ENCODE results near the gene PRR7. TPM values are rescaled to one million over a fixed set of nuclear protein-coding genes. Genes with fewer than 3 reads are reported as not detected.
"Not testable (repeated sequence)": the region's sequence is repeated elsewhere in the genome, so short reads cannot be mapped to it uniquely, and the experiment has no call there.

PRR7 gene
- total RNA-seq, 2 donors from 2014 or later, result 3.9 to 5.0 TPM

DNA sequence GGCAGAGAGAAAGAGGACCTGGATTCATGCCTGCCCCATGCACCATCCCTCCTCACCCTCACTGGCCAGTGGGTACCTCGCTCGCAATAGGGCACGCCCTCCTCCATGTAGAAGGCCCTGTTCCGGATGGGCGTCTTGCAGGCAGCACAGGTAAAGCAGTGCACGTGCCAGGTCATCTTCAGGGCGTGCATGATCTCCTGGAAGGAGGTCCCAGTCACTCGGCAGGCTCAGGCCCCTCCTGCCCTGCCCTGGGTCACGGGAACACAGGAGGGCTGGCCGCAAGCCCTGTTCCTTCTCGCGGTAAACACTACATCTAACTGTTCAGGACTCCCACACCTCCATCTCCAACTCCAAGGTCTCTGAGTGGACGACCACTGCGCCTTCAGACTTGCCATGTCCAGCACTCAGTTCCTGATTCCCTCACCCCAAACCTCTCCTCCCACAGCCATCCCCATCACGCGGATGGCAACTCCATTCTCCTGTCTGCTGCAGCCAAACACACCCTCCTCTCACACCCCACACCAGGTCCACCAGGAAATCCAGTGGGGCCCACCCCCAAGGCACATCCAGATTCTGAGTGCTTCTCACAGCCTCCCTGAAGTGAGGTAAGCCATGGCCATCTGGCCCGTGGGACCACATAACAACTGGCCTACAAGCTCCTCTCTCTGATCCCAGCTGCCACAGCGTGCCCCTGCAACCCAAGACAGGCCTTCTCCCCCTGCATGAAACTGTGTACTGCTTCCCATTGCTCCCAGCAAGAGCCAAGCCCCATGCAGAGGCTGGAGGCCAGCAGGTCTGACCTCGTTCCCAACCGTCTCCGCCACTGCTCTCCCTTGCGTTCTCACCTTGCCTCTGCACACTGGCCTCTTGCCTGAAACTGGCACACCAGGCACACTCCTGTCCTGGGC is 37.6 kb downstream of the PRR7 start:
- intact Hi-C loops (cut with DNase I), result no loop called here
- Histone ChIP-seq H3K27ac (no peak overlapping the region), H3K27me3 (no peaks in the 10 kb centered on the region), H3K9ac (ENCODE audit: low read depth in 2 of 2, low read length in 2 of 2) (no peak overlapping the region), H3K4me3 (no peak overlapping the region), H3K4me1 (peaks cover 3% of the 10 kb centered on the region), H3K36me3 (no peaks in the 10 kb centered on the region), H3K9me3 (no peaks in the 10 kb centered on the region)
- DNase-seq, result no peak
- TF ChIP-seq, protein P1, sequence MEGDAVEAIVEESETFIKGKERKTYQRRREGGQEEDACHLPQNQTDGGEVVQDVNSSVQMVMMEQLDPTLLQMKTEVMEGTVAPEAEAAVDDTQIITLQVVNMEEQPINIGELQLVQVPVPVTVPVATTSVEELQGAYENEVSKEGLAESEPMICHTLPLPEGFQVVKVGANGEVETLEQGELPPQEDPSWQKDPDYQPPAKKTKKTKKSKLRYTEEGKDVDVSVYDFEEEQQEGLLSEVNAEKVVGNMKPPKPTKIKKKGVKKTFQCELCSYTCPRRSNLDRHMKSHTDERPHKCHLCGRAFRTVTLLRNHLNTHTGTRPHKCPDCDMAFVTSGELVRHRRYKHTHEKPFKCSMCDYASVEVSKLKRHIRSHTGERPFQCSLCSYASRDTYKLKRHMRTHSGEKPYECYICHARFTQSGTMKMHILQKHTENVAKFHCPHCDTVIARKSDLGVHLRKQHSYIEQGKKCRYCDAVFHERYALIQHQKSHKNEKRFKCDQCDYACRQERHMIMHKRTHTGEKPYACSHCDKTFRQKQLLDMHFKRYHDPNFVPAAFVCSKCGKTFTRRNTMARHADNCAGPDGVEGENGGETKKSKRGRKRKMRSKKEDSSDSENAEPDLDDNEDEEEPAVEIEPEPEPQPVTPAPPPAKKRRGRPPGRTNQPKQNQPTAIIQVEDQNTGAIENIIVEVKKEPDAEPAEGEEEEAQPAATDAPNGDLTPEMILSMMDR (IDR thresholded peaks at IDR 0.05), result no peak

DNA sequence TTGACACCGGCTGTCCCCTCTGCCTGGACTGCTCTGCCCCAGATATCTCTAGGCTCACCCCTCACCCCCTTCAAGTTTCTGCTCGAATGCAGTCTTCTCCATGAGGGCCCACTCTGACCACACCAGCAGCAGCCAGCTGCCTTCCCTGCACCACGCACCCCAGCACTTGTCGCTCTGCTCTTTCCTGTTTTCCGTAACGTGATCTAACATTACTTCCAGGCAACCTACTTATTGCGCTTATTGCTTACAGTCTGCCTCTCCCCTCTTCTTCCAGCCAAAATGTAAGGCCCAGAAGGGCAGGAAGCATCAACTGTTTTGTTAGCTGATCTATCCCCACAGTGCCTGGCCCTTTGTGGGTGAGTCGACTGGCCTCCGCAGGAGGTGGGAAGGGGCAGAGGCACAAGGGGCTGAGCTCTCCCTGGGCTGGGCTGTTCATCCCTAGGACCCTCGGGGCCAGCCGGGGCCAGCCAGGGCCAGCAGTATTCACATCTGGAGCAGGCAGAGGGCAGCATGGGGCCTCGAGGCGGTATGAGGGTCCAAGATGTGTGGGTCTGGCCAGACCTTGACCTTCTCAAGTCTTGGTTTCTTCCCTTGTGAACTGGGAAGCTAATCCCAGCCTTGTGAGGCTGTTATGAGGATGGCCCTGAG is 38.4 kb downstream of the PRR7 start:
- H3K27me3 ChIP-seq, result no peaks in the 10 kb centered on the region
- DNase-seq, result no peak
- H3K4me1 ChIP-seq, result peaks cover 5% of the 10 kb centered on the region
- H3K4me3 ChIP-seq, result no peak overlapping the region
- TF ChIP-seq, protein P1 (IDR thresholded peaks at IDR 0.05), result no peak
- H3K9me3 ChIP-seq, result no peaks in the 10 kb centered on the region
- H3K9ac ChIP-seq (ENCODE audit: low read depth in 2 of 2, low read length in 2 of 2), result no peak overlapping the region
- intact Hi-C loops (cut with DNase I), result no loop called here
- H3K36me3 ChIP-seq, result no peaks in the 10 kb centered on the region
- no peak overlapping the region for H3K27ac ChIP-seq

DNA sequence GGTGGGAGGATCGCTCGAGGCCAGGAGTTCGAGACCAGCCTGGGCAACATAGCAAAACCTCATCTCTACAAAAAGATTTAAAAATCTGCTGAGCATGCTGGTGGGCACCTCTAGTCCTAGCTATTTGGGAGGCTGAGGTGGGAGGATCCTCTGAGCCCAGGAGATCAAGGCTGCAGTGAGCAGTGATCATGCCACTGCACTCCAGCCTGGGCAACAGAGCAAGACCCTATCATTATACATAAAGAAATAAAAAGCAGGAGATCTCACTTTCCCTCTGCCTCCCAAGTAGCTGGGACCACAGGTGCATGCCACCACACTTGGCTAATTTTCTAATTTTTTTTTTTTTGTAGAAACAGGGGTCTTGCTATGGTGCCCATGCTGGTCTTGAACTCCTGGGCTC is 39.1 kb downstream of the PRR7 start:
- H3K4me3 ChIP-seq; intact Hi-C loops (cut with DNase I); H3K9ac ChIP-seq (ENCODE audit: low read depth in 2 of 2, low read length in 2 of 2); H3K9me3 ChIP-seq; H3K36me3 ChIP-seq; H3K27me3 ChIP-seq; DNase-seq; H3K4me1 ChIP-seq; H3K27ac ChIP-seq: not testable (repeated sequence)

DNA sequence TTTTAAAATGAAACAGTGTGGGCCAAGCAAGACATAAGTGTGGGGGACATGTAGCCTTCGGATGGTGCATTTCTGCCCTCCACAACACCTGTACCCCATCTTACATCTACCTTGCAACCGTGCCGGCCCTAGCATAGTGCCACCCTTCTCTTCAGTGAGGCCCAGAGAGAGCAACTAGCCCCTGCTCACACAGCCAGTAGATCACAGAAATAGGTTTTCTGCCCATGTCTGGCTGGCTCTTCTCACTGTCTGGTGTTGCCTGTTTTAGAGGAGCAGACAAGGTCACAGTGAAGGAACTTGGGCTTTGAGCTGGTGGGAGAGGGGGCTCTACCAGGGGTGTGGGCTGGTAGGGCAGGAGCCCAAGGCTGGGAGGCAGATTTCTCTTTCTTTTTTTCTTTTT is 39.6 kb downstream of the PRR7 start:
- H3K36me3 ChIP-seq, result no peaks in the 10 kb centered on the region
- peaks cover 5% of the 10 kb centered on the region for H3K4me1 ChIP-seq
- no peaks in the 10 kb centered on the region for H3K27me3 ChIP-seq
- intact Hi-C loops (cut with DNase I), result no loop called here
- no peak for DNase-seq
- H3K4me3 ChIP-seq, result no peak overlapping the region
- no peak overlapping the region for H3K9ac ChIP-seq (ENCODE audit: low read depth in 2 of 2, low read length in 2 of 2)
- TF ChIP-seq, protein P1 (IDR thresholded peaks at IDR 0.05), result no peak
- H3K27ac ChIP-seq, result no peak overlapping the region
- no peaks in the 10 kb centered on the region for H3K9me3 ChIP-seq

DNA sequence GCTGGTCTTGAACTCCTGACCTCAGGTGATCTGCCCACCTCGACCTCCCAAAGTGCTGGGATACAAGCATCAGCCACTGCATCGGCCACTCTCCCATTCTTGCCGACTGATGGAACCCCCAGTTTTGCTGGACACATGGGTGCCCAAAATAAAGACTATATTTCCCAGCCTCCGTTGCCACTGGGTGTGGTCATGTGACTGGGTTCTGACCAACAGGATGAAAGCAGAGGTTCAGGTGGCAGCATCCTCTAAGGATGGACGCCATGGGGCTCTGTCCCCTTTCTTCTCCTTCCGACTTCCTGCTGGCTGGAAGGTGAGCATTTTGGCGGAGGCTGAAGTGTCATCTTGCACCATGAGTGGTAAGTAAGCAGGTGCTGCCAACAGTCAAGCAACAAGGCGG is 40.5 kb downstream of the PRR7 start:
- Histone ChIP-seq H3K36me3 (no peaks in the 10 kb centered on the region), H3K27me3 (no peaks in the 10 kb centered on the region), H3K27ac (no peak overlapping the region), H3K4me1 (peaks cover 5% of the 10 kb centered on the region), H3K9ac (ENCODE audit: low read depth in 2 of 2, low read length in 2 of 2) (no peak overlapping the region), H3K9me3 (no peaks in the 10 kb centered on the region), H3K4me3 (no peak overlapping the region)
- intact Hi-C loops (cut with DNase I), result no loop called here
- DNase-seq, result no peak
- TF ChIP-seq, protein P1 (IDR thresholded peaks at IDR 0.05), result no peak

- no peak overlapping the region for H3K4me3 ChIP-seq
- DNase-seq, result no peak
- no peak overlapping the region for H3K27ac ChIP-seq
- H3K36me3 ChIP-seq, result no peaks in the 10 kb centered on the region
- no peaks in the 10 kb centered on the region for H3K27me3 ChIP-seq
- H3K9me3 ChIP-seq, result no peaks in the 10 kb centered on the region
- TF ChIP-seq, protein P1 (IDR thresholded peaks at IDR 0.05), result no peak
- H3K9ac ChIP-seq (ENCODE audit: low read depth in 2 of 2, low read length in 2 of 2), result no peak overlapping the region
- intact Hi-C loops (cut with DNase I), result no loop called here
- peaks cover 5% of the 10 kb centered on the region for H3K4me1 ChIP-seq
Observed at GRCh38 chr5:177487975-177488374, 41.4 kb downstream of the PRR7 start.

Measured in colonic mucosa (tissue), 4 donors.